ENCODE results near the gene TRIM8.

The TRIM8 gene

GRCh38 chr10:102632394-102633111 lies 11.7 kb upstream of the TRIM8 start:
- no peak for DNase-seq (ENCODE audit: low read depth in 2 of 2)

- no peak for DNase-seq (ENCODE audit: low read depth in 2 of 2)
Measured at GRCh38 chr10:102633287-102633686, 11.0 kb upstream of the TRIM8 start.

GRCh38 chr10:102633848-102634247 lies 10.4 kb upstream of the TRIM8 start:
- DNase-seq (ENCODE audit: low read depth in 2 of 2) = no peak

GRCh38 chr10:102634686-102635085 lies 9.6 kb upstream of the TRIM8 start:
- no peak for DNase-seq (ENCODE audit: low read depth in 2 of 2)

GRCh38 chr10:102635377-102635776 lies 8.9 kb upstream of the TRIM8 start:
- DNase-seq (ENCODE audit: low read depth in 2 of 2) = no peak

- no peak for DNase-seq (ENCODE audit: low read depth in 2 of 2)
Measured at GRCh38 chr10:102639537-102639936, 4.7 kb upstream of the TRIM8 start.

GRCh38 chr10:102641402-102641801 lies 2.9 kb upstream of the TRIM8 start:
- DNase-seq (ENCODE audit: low read depth in 2 of 2) = no peak

- peak; percentile 95 to 96 for DNase-seq (ENCODE audit: low read depth in 2 of 2)
Measured at GRCh38 chr10:102641880-102642735, 2.2 kb upstream of the TRIM8 start.

GRCh38 chr10:102642736-102643335 lies 1.4 kb upstream of the TRIM8 start:
- no peak for DNase-seq (ENCODE audit: low read depth in 2 of 2)

- no peak for DNase-seq (ENCODE audit: low read depth in 2 of 2)
Measured at GRCh38 chr10:102643336-102644065, 778 bp upstream of the TRIM8 start.

- DNase-seq (ENCODE audit: low read depth in 2 of 2) = peak; percentile 54 to 56
Measured at GRCh38 chr10:102644646-102645387, 538 bp downstream of the TRIM8 start.

GRCh38 chr10:102645388-102645740 lies 1.1 kb downstream of the TRIM8 start:
- no peak for DNase-seq (ENCODE audit: low read depth in 2 of 2)

GRCh38 chr10:102645741-102646609 lies 1.7 kb downstream of the TRIM8 start:
- peak in 1 of 2 donors; percentile 48 for DNase-seq (ENCODE audit: low read depth in 2 of 2)

- no peak for DNase-seq (ENCODE audit: low read depth in 2 of 2)
Measured at GRCh38 chr10:102646610-102647442, 2.5 kb downstream of the TRIM8 start.

GRCh38 chr10:102647443-102648268 lies 3.4 kb downstream of the TRIM8 start:
- no peak for DNase-seq (ENCODE audit: low read depth in 2 of 2)

GRCh38 chr10:102648269-102648888 lies 4.1 kb downstream of the TRIM8 start:
- no peak for DNase-seq (ENCODE audit: low read depth in 2 of 2)

GRCh38 chr10:102648889-102649796 lies 4.9 kb downstream of the TRIM8 start:
- DNase-seq (ENCODE audit: low read depth in 2 of 2) = no peak

Measured in stimulated activated CD4-positive, alpha-beta T cell treated with anti-CD3 and anti-CD28 coated beads, Interleukin-1b, Interleukin-23, amount 100 ng/mL, for 1 hour (primary cell).